NCI-H82 treated with DMSO at 0.1 percent for 48 hours (cell line): Measurements from ENCODE around the gene LATS2.

ENCODE experiments used
- DNase-seq: peaks from one replicate; lab custom pipeline; 2025; ENCODE audit not compliant: unreplicated experiment; lab: John Stamatoyannopoulos, UW

LATS2 gene

DNA sequence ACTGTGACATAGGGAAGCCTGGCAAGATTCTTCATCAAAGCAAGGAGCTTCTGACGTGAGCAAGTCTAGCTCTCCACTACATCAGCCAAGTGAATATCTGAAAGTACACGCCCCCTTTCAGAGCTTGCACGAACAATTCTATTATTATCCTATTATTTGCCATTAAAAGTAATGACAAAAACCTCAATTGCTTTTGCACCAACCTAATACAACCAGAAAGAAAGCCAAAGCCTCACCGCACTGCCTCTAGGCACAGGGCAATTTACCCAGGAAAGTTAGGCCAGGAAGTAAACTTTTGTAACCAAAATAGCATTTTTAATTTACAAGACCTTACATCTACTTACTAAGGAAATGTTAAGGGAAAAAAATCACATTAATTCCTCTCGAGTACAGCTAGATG is 41.2 kb downstream of the LATS2 start:
- no peak for DNase-seq

GRCh38 chr13:21018220-21018619 is 43.2 kb downstream of the LATS2 start:
- DNase-seq: no peak

DNA sequence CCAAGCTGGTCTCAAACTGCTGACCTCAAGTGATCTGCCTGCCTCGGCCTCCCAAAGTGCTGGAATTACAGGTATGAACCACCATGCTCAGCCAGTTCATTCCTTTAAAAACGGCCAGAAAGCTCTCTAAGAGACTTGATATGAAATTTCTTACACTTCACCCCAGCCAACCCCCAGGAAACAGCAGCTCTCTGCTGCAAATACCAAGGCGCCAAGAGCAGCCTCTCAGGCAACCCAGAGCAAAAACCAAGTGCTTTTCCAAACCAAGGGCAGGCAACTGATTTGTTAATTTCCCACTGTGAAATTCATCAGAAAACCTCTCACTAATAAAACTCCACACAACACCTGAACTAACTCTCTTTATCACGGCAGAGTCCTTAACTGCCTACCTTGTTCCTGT is 44.9 kb downstream of the LATS2 start:
- DNase-seq: no peak

GRCh38 chr13:21015284-21015683 is 46.1 kb downstream of the LATS2 start:
- no peak for DNase-seq

DNA sequence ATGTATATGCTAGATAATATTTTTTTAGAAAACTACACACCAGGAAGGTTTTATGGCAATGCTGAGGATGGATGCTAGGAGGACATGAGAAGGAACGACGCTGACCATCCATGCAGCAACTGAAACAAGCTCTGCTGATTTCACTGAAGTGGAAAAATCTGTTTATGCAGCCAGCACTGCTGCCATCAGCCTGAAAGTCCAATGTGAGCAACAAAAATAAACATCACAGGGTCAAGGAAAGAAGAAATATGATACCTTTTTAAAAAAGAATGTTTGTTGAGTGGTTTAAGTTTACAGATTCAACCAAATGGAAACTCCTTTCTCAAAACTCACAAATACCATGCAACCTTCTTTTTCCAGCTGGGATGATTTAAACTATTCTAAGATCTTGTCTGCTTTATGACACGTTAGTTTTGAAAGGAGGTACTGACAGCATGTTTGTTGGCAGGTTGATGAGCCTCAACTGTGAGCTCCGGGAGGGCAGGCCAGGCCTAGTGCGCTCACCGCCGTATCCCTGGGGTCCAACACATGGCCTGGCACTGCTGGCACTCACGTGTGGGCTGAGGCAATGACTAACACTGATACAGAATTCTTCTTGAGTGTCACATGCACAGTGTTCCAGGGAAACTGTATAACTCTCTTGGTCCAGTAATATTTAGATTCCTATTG is 46.8 kb downstream of the LATS2 start:
- DNase-seq: no peak

DNA sequence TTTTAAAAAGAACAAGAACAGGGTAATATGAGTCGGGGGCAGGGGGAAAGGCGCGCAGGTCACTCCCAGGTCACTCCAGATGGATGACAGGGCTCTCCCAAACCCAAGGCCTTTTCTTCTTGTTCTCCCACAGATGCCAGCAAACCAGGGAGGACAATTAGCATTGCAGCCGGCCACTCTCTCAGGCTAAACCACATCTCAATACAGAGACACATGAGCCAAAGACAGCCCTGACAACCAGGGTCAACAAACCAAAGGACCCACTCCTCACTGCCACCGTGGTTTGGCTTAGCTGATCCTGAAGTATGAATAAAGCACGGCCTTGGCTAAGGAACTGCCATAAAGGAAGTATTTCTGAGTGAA is 47.3 kb downstream of the LATS2 start:
- DNase-seq: no peak

- DNase-seq: no peak
Measured at GRCh38 chr13:21013682-21014038, 47.7 kb downstream of the LATS2 start.

DNA sequence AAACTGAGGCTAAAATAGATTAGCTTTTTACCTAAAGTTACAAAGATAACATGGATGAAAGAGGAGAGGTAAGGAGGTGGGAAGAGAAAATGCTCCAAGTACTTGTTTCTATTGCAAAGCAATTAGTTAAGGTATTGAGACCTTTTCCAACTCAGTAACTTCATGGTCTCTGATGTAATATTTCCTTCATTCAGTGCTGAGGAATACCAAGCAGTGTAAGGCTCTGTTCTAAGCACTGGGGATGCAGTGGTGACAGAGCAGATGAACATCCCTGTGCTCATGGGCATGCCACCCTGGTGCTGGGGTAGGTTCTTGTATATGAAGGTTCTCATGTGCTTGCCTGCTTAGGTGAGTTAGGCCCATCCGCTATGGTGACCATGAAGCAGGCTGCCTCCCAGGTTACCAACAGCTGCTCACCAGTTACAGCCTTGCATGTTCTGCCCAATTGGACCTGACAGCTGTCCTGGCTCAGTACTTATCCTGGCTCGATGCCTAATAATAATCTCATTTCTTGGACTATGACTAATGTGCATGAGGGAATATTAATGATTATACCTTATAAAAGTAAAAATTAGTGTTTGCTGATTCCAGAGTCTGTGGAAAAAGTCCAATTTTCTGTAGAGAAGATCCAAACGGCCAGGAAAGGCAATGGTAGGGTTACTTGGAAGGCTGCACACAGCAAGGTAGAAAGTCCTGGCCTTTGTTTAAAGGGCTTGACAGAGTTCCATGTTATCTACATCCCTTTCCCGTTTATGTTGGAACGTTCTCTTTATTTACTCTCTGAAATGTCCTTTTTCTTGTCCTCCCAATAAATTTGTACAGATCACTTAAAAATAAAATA is 48.3 kb downstream of the LATS2 start:
- no peak for DNase-seq

GRCh38 chr13:21012211-21012610 is 49.2 kb downstream of the LATS2 start:
- no peak for DNase-seq

DNA sequence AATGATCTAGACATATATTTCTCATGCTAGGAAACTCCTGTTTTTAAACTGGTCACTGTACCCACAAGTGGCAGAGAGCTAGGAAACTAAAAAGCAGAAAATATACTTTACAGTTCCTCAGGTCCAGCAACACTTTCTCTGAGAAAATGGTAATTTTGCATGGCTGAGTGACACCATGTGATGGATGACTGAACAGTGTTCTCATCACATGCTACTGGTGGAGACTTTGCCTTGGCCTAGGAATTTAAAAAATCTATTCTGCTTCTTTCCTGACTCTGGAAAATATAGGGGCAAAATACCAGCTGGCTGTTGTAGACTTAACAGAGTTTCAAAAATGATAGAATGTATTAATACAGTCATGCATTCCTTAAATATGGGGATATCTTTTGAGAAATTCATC is 50.0 kb downstream of the LATS2 start:
- DNase-seq: no peak

DNA sequence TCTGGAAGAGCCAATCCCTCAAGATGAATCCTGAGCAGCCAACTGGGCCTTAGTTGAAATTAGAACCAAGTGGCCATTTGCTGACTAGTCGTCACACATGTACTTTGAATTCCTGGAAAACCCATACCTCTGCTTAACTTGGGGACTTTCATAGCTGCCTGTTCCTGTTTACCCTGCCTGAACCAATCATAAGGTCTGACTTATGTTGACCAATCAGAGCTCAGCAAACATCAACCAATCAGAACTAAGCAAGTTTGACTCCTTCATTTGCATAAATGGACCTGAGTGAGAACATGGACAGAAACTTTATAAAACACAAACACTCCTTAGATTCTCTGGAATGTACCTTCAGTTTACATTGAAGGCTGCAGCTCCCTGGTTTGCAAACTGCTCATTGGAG is 50.8 kb downstream of the LATS2 start:
- DNase-seq: no peak

DNA sequence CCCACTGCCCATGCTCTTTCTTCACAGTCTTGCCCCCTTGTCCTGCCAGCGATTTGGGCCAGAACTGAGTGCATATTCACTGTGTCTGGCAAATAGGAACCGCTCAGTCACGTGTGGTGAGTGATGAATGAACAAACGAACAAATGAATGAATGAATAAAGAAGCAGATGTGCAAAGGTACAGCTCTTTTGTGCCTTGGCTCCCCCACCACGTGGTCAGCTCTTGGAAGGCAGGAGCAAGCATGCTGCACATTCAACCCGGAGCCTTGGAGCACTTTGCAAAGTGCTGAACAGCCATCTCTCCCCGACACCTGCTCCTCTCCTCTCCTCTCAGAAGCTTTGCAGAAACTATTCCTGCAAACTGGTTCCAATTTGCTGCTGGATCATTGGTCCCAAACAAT is 52.4 kb downstream of the LATS2 start:
- no peak for DNase-seq

GRCh38 chr13:21008026-21008425 is 53.4 kb downstream of the LATS2 start:
- DNase-seq: no peak

- no peak for DNase-seq
Measured at GRCh38 chr13:21006141-21007005, 55.0 kb downstream of the LATS2 start.

DNA sequence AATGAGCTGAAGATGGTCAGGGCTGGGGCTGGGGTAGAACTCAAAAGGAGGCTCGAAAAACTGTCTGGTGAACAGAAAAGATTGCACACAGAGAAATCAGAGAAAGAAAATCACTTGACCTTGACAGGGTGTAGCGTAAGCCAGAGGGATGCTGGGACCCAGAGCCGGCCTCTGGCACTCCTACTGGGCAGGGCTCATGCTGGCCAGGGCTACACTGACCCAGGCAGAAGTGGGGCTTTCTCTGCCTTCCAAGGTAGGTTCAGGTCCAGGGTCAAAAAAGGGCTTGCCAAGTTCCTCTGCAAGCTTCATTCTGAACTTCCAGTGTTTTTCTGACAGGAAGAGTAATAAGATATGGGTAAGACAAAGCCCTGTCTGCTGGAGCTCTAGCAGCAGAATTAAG is 56.2 kb downstream of the LATS2 start:
- no peak for DNase-seq

DNA sequence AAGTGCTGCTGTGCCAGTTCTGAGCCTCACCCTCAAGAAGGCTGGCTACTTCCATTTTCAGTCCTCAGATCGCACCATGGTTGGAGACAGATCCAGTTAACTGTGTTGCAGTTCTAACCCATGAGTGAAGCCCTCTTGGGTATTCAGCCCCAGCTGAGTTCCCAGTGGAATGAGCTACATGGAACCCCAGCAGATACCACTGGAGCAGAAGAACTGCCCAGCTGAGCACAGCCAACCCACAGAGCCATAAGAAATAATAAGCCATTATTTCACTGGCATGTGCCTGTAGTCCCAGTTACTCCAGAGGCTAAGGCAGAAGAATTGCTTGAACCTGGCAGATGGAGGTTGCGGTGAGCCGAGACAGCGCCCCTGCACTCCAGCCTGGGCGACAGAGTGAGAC is 59.9 kb downstream of the LATS2 start:
- DNase-seq: no peak

GRCh38 chr13:21000647-21001046 is 60.7 kb downstream of the LATS2 start:
- no peak for DNase-seq

- no peak for DNase-seq
Measured at GRCh38 chr13:20998649-20999415, 62.6 kb downstream of the LATS2 start.

GRCh38 chr13:20997301-20998161 is 63.9 kb downstream of the LATS2 start:
- DNase-seq: no peak

DNA sequence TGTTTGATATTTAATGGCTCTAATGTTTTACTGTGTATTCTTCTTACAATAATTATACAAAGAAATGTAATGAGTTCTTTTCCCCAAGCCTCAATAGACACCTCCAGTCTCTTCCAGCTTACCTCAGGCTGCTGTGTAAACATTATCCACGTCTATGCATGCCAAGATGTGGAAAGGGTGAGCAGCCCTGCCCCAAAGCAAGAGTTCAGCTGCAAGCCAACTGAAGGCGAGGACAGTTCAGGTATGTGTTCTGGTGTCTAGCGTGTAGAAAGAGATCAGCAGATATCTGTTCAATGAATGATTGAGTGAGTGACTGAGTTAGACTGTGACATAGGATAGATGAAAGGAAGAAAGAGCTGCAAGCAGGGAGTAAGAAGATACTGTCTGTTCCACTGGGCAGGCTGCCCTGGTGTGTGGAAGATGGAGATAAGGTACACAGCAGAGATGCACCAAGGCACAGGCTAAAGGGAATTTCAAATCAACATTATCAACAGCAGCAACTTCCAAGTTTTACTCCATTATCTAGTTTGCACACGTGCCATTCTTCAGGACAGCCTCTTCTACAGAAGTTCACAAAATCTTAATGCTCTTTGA is 66.0 kb downstream of the LATS2 start:
- DNase-seq: no peak
